ENCODE data around the gene SLC6A12.

- TF ChIP-seq CTCF (IDR thresholded peaks at IDR 0.05) (no peak), POLR2AphosphoS5 (IDR thresholded peaks at IDR 0.05) (no peak)
Observed at GRCh38 chr12:163406-163986, 50.5 kb downstream of the SLC6A12 start.
